Tongue (tissue), 2 donors: ENCODE results near the gene ADORA2A. TPM values are rescaled to one million over a fixed set of nuclear protein-coding genes. Genes with fewer than 3 reads are reported as not detected.

Experiments
- DNase-seq: peaks from one replicate; pipeline ENCODE4 v3.0.0-alpha.2; 2015
- total RNA-seq: library from RNA; depleted of rRNA; stranded (reverse); fragments of >200 nt; gene quantifications from one replicate; pipeline ENCODE4 v1.2.3, GENCODE V29; 2014

ADORA2A gene
- 20.7 TPM for total RNA-seq

- no peak for DNase-seq
Measured at GRCh38 chr22:24427500-24428164, at the start of gene ADORA2A. Gene ADORA2A (plus strand): TSS chr22:24427599. CDS start chr22:24433405, 5,806 bp downstream.

GRCh38 chr22:24379536-24379935 is 47.9 kb upstream of the ADORA2A start:
- no peak for DNase-seq

GRCh38 chr22:24380220-24380904 is 47.0 kb upstream of the ADORA2A start:
- peak; percentile 62 for DNase-seq

- DNase-seq, result no peak
Measured at GRCh38 chr22:24380905-24381230, 46.5 kb upstream of the ADORA2A start.

GRCh38 chr22:24383061-24383460 is 44.3 kb upstream of the ADORA2A start:
- DNase-seq, result no peak

GRCh38 chr22:24384131-24384530 is 43.3 kb upstream of the ADORA2A start:
- DNase-seq, result no peak

- no peak for DNase-seq
Measured at GRCh38 chr22:24386937-24387471, 40.4 kb upstream of the ADORA2A start.

GRCh38 chr22:24389680-24390079 is 37.7 kb upstream of the ADORA2A start:
- no peak for DNase-seq

- DNase-seq, result no peak
Measured at GRCh38 chr22:24390156-24390555, 37.2 kb upstream of the ADORA2A start.

GRCh38 chr22:24390576-24390975 is 36.8 kb upstream of the ADORA2A start:
- no peak for DNase-seq

GRCh38 chr22:24391836-24392217 is 35.6 kb upstream of the ADORA2A start:
- no peak for DNase-seq

GRCh38 chr22:24392218-24392931 is 35.0 kb upstream of the ADORA2A start:
- DNase-seq, result no peak

- DNase-seq, result no peak
Measured at GRCh38 chr22:24393012-24393559, 34.3 kb upstream of the ADORA2A start.

- no peak for DNase-seq
Measured at GRCh38 chr22:24393848-24394247, 33.6 kb upstream of the ADORA2A start.

GRCh38 chr22:24394254-24394653 is 33.1 kb upstream of the ADORA2A start:
- DNase-seq, result no peak

- DNase-seq, result no peak
Measured at GRCh38 chr22:24398409-24398808, 29.0 kb upstream of the ADORA2A start.

GRCh38 chr22:24400034-24400725 is 27.2 kb upstream of the ADORA2A start:
- no peak for DNase-seq

- no peak for DNase-seq
Measured at GRCh38 chr22:24400726-24401596, 26.4 kb upstream of the ADORA2A start.

GRCh38 chr22:24401931-24402367 is 25.4 kb upstream of the ADORA2A start:
- DNase-seq, result no peak

- DNase-seq, result peak; percentile 74
Measured at GRCh38 chr22:24402460-24403192, 24.8 kb upstream of the ADORA2A start.
